ENCODE results near the gene KRT3. TPM values are rescaled to one million over a fixed set of nuclear protein-coding genes. Genes with fewer than 3 reads are reported as not detected.

KRT3 gene
- total and polyA plus RNA-seq, 12 donors: not detected

DNA sequence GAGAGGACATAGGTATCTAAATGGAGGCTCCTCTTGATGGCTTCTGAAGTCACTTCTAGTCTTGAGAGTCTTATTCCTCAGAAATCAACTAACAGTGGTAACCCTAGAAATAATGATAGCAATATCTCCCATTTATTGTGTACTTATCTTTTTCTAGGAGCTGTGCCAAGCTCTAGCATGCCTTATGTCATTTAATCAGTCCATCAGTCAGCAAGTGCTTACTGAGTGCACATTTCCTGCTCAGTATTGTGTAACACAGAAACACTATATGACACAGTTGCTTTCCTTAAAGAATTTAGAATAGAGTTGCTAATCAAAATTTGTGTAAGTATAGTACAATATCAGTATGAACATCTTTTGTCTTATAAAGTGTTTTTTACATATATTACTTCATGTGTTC, 55.3 kb downstream of the KRT3 start:
- no peak overlapping the region for H3K27ac ChIP-seq
- peaks cover 28% of the 10 kb centered on the region for H3K27me3 ChIP-seq
- no peaks in the 10 kb centered on the region for H3K36me3 ChIP-seq (replicated peaks in 1 of 2)
- no peaks in the 10 kb centered on the region for H3K4me1 ChIP-seq (replicated peaks in 1 of 2)
- no peak for DNase-seq
- TF ChIP-seq, protein P1, sequence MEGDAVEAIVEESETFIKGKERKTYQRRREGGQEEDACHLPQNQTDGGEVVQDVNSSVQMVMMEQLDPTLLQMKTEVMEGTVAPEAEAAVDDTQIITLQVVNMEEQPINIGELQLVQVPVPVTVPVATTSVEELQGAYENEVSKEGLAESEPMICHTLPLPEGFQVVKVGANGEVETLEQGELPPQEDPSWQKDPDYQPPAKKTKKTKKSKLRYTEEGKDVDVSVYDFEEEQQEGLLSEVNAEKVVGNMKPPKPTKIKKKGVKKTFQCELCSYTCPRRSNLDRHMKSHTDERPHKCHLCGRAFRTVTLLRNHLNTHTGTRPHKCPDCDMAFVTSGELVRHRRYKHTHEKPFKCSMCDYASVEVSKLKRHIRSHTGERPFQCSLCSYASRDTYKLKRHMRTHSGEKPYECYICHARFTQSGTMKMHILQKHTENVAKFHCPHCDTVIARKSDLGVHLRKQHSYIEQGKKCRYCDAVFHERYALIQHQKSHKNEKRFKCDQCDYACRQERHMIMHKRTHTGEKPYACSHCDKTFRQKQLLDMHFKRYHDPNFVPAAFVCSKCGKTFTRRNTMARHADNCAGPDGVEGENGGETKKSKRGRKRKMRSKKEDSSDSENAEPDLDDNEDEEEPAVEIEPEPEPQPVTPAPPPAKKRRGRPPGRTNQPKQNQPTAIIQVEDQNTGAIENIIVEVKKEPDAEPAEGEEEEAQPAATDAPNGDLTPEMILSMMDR (IDR thresholded peaks at IDR 0.05): no peak
- intact Hi-C loops (cut with DNase I): no loop called here
- no peaks in the 10 kb centered on the region for H3K9me3 ChIP-seq (replicated peaks in 1 of 3)
- H3K4me3 ChIP-seq: no peak overlapping the region

DNA sequence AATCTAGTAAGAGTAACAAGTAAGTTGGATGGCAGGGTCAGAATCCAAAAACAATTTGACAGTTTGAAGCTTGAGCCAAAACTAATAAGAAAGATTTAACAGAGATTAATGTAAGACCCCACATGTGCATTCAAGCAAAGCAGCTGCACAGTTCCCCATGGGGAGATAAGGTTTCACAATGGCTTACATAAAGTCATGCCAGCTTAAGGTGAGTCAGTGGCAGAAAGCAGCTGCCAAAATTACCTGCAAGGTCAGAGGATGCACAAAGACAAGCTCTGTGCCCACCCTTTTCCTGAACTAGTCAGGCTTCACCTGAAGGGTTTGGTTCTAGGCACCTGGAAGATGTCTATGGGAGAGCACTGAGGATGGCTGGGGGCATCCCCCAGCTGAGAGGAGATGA, 56.0 kb downstream of the KRT3 start:
- H3K4me3 ChIP-seq: no peak overlapping the region
- no peaks in the 10 kb centered on the region for H3K9me3 ChIP-seq (replicated peaks in 1 of 3)
- peaks cover 22% of the 10 kb centered on the region for H3K27me3 ChIP-seq
- DNase-seq: no peak
- no peaks in the 10 kb centered on the region for H3K36me3 ChIP-seq (replicated peaks in 1 of 2)
- intact Hi-C loops (cut with DNase I): no loop called here
- no peak overlapping the region for H3K27ac ChIP-seq
- TF ChIP-seq, protein P1 (IDR thresholded peaks at IDR 0.05): no peak
- no peak for TF ChIP-seq POLR2A (IDR thresholded peaks at IDR 0.05)
- H3K4me1 ChIP-seq (replicated peaks in 1 of 2): no peaks in the 10 kb centered on the region

Small RNAs within 50 kb of the gene (small RNA-seq; reads per million reads assigned to genes)
- gene AC107016.2: 0 to 0.08 reads per million in 2 donors

Other genes starting within 250 kb of the KRT3 start
- not detected for gene KRT71, start 243.0 kb downstream of the KRT3 start, total RNA-seq
- not detected for gene KRT71, start 243.0 kb downstream of the KRT3 start, polyA plus RNA-seq
- gene KRT74, start 222.3 kb downstream of the KRT3 start, total RNA-seq: not detected
- not detected for gene KRT74, start 222.3 kb downstream of the KRT3 start, polyA plus RNA-seq
- under 1 TPM in 1 of 9 donors, not detected in 8; 0.14 TPM for gene KRT72, start 194.7 kb downstream of the KRT3 start, total RNA-seq
- 1 to 10 TPM in 1 of 3 donors, not detected in 2; 2.7 TPM for gene KRT72, start 194.7 kb downstream of the KRT3 start, polyA plus RNA-seq
- under 1 TPM in 1 of 9 donors, not detected in 8; 0.18 TPM for gene KRT73, start 177.6 kb downstream of the KRT3 start, total RNA-seq
- under 1 TPM in 1 of 3 donors, not detected in 2; 0.64 TPM for gene KRT73, start 177.6 kb downstream of the KRT3 start, polyA plus RNA-seq
- not detected for gene KRT2, start 143.9 kb downstream of the KRT3 start, total RNA-seq
- under 1 TPM in 1 of 3 donors, not detected in 2; 0.16 TPM for gene KRT2, start 143.9 kb downstream of the KRT3 start, polyA plus RNA-seq
- gene KRT1, start 115.7 kb downstream of the KRT3 start, total RNA-seq: under 1 TPM in 2 of 9 donors, not detected in 7; 0.08 to 0.67 TPM
- gene KRT1, start 115.7 kb downstream of the KRT3 start, polyA plus RNA-seq: not detected
- gene KRT77, start 92.6 kb downstream of the KRT3 start, total RNA-seq: not detected
- not detected for gene KRT77, start 92.6 kb downstream of the KRT3 start, polyA plus RNA-seq
- not detected for gene KRT76, start 18.8 kb downstream of the KRT3 start, total RNA-seq
- gene KRT76, start 18.8 kb downstream of the KRT3 start, polyA plus RNA-seq: not detected
- under 1 TPM in 2 of 9 donors, not detected in 7; 0.06 to 0.18 TPM for gene KRT4, start 18.0 kb upstream of the KRT3 start, total RNA-seq
- 1 to 10 TPM in 2 of 3 donors, not detected in 1; 1.0 to 6.2 TPM for gene KRT4, start 18.0 kb upstream of the KRT3 start, polyA plus RNA-seq
- not detected for gene KRT79, start 38.2 kb upstream of the KRT3 start, total RNA-seq
- under 1 TPM in 1 of 3 donors, not detected in 2; 0.24 TPM for gene KRT79, start 38.2 kb upstream of the KRT3 start, polyA plus RNA-seq
- not detected for gene KRT78, start 52.9 kb upstream of the KRT3 start, total RNA-seq
- under 1 TPM in 1 of 3 donors, not detected in 2; 0.34 TPM for gene KRT78, start 52.9 kb upstream of the KRT3 start, polyA plus RNA-seq
- gene KRT8, start 109.0 kb upstream of the KRT3 start, total RNA-seq: 100 to 1,000 TPM in 1 of 9 donors, 10 to 100 TPM in 8; 13.3 to 198 (median 70.3) TPM
- 100 to 1,000 TPM in 2 of 3 donors, 10 to 100 TPM in 1; 49.0 to 102 (median 102) TPM for gene KRT8, start 109.0 kb upstream of the KRT3 start, polyA plus RNA-seq
- 100 to 1,000 TPM in 1 of 9 donors, 10 to 100 TPM in 8; 16.0 to 136 (median 36.3) TPM for gene KRT18, start 153.0 kb upstream of the KRT3 start, total RNA-seq
- 100 to 1,000 TPM in 1 of 3 donors, 10 to 100 TPM in 2; 26.2 to 121 (median 43.9) TPM for gene KRT18, start 153.0 kb upstream of the KRT3 start, polyA plus RNA-seq
- 100 to 1,000 TPM; 324 to 800 (median 571) TPM for gene EIF4B, start 210.3 kb upstream of the KRT3 start, total RNA-seq
- gene EIF4B, start 210.3 kb upstream of the KRT3 start, polyA plus RNA-seq: 100 to 1,000 TPM in 2 of 3 donors, 10 to 100 TPM in 1; 77.1 to 282 (median 138) TPM